ENCODE results near the gene C1QTNF6. TPM values are rescaled to one million over a fixed set of nuclear protein-coding genes. Genes with fewer than 3 reads are reported as not detected.

The C1QTNF6 gene
- total and polyA plus RNA-seq, 10 of the 15 experiments (the other 5 are each of a cell fraction or from before 2014, with no cell fraction given), result 0.16 to 4.1 (median 1.3) TPM

- TF ChIP-seq ZNF687 (IDR thresholded peaks at IDR 0.05), result no peak; the same call in none of the 2 replicates
- 0 out of 4 replicates have a peak, but pooled peaks of 1 of the 2 experiments have one; percentile 10 for TF ChIP-seq SRF (IDR thresholded peaks at IDR 0.05; ENCODE audit: low read depth in 2 of 2, low read length in 2 of 2)
- no peak for TF ChIP-seq NKRF (conservative IDR thresholded peaks at IDR 0.05)
- TF ChIP-seq YY1 (IDR thresholded peaks at IDR 0.05; ENCODE audit: low read depth, low read length), result peak; percentile 52; the same call in 1 of the 2 replicates
- no peak for TF ChIP-seq HSF1 (IDR thresholded peaks at IDR 0.05; ENCODE audit: low read depth, low read length)
- no peak for TF ChIP-seq SMARCA5 (IDR thresholded peaks at IDR 0.05)
- no peak for TF ChIP-seq CHD4 (IDR thresholded peaks at IDR 0.05)
- no peak for TF ChIP-seq ZNF24 (IDR thresholded peaks at IDR 0.05)
- TF ChIP-seq SMC3 (IDR thresholded peaks at IDR 0.05; ENCODE audit: borderline replicate concordance, low read length), result no peak
- peak; percentile 86 for TF ChIP-seq EED (IDR thresholded peaks at IDR 0.05; ENCODE audit: low read depth)
- peak; percentile 79 for TF ChIP-seq FOXM1 (IDR thresholded peaks at IDR 0.05; ENCODE audit: low read depth, low read length)
- peak; percentile 88 for TF ChIP-seq RELB (IDR thresholded peaks at IDR 0.05; ENCODE audit: low read depth)
- peak; percentile 9; the same call in 1 of the 2 replicates for TF ChIP-seq RAD51 (IDR thresholded peaks at IDR 0.05)
- peak; percentile 58; the same call in 1 of the 2 replicates for TF ChIP-seq PAX5 (IDR thresholded peaks at IDR 0.05; ENCODE audit: borderline replicate concordance, low read depth, low read length)
- TF ChIP-seq MYB (IDR thresholded peaks at IDR 0.05; ENCODE audit: borderline replicate concordance, low read depth, low read length), result no peak
- TF ChIP-seq PBX3 (IDR thresholded peaks at IDR 0.05; ENCODE audit: insufficient replicate concordance, low read depth, low read length), result no peak
- peak; percentile 94 for TF ChIP-seq TCF3 (IDR thresholded peaks at IDR 0.05; ENCODE audit: borderline replicate concordance, insufficient read depth, low read depth, low read length)
- TF ChIP-seq PAX8 (IDR thresholded peaks at IDR 0.05), result no peak
Observed at GRCh38 chr22:37218771-37219411, 30.8 kb upstream of the C1QTNF6 start (continued).

Data from GM12878 (cell line).